Skin epidermis (tissue), 12 donors: Measurements from ENCODE around the gene KLRF1.
A peak's percentile ranks its signal among the peaks of the same experiment; 100 is the strongest.
"Not testable (repeated sequence)": the region's sequence is repeated elsewhere in the genome, so short reads cannot be mapped to it uniquely, and the experiment has no call there.

Source experiments
- H3K27ac ChIP-seq, 21 experiments: fragments of 200-600 bp; sonication (generic) in 11 of 21; one replicate each; pipeline ENCODE4 v1.5.0; 2020; ENCODE audit warnings: mild to moderate bottlenecking in 3 of 21, inconsistent platforms in 2 of 21, moderate library complexity in 2 of 21
- H3K4me3 ChIP-seq, 7 experiments: fragments of 200-600 bp; sonication (generic) in 2 of 7; one replicate each; pipeline ENCODE4 v1.5.0; 2020; ENCODE audit warnings: inconsistent platforms in 2 of 7, mild to moderate bottlenecking in 2 of 7, moderate library complexity in 1 of 7

Gene KLRF1

DNA sequence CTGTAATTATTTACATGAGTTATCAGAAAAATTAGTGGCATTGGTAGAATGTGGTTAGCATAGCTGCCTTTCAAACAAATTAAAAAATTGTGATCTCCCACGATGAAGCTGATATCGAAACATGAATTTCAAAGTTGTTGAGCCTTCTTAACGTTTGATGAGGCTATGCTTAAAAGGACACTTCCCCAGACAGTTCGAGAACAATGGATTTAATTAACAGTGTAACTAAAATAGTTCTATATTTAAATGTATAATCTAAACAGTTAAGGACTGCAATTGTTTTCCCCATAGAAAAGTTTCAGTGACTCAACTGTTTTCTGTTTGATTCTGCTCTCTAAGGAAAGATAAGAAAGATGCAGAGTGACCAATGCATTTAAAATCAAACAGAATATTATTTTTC is 40.2 kb downstream of the KLRF1 start:
- H3K27ac ChIP-seq, result peak overlapping the region in 20 of 21 experiments; percentile 11 to 98 (median 89)
- peak overlapping the region; percentile 23 to 49 (median 42) for H3K4me3 ChIP-seq

DNA sequence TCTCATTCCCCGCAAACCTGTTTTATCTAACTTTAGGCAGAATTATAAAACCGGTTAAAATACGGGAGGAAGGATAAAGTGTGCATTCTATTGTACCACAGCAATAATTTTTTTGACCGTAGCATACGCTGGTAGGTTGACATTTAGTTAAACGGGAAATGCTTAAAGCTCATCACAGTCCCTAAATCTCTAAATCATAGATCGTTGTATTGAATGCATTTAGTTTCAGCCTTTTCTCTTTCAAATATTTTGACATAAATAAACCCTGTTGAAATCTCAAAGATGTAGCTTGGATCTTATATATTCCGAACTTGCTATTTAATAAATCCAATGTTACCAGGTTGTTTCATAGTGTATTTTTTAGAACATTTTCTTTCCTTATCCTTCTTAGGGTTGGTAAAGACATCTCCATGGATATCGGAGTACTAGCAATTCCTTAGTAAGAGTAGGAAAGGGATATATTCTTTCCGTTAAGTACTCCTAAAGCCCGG is 41.1 kb downstream of the KLRF1 start:
- Histone ChIP-seq H3K4me3 (peak overlapping the region; percentile 32 to 49 (median 42)), H3K27ac (peak overlapping the region in 20 of 21 experiments; percentile 68 to 98 (median 89))

DNA sequence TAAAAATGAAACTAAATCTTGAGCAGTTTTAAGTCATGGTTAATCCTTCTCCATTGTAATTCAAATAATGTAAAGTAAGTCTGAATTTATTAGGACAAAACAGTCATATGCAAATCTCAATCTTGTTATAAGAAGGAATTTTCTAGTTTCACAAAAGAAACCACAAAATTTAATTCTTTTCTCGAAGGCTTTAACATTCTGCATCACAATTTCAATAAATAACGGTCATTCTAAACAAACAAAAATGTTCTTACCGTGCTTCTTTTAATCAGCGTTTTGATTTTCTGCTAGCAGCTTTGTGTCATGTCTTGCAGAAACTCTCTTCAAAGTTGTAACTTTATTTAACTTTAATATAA is 41.6 kb downstream of the KLRF1 start:
- peak overlapping the region; percentile 32 to 49 (median 42) for H3K4me3 ChIP-seq
- H3K27ac ChIP-seq, result peak overlapping the region in 20 of 21 experiments; percentile 68 to 98 (median 89)

DNA sequence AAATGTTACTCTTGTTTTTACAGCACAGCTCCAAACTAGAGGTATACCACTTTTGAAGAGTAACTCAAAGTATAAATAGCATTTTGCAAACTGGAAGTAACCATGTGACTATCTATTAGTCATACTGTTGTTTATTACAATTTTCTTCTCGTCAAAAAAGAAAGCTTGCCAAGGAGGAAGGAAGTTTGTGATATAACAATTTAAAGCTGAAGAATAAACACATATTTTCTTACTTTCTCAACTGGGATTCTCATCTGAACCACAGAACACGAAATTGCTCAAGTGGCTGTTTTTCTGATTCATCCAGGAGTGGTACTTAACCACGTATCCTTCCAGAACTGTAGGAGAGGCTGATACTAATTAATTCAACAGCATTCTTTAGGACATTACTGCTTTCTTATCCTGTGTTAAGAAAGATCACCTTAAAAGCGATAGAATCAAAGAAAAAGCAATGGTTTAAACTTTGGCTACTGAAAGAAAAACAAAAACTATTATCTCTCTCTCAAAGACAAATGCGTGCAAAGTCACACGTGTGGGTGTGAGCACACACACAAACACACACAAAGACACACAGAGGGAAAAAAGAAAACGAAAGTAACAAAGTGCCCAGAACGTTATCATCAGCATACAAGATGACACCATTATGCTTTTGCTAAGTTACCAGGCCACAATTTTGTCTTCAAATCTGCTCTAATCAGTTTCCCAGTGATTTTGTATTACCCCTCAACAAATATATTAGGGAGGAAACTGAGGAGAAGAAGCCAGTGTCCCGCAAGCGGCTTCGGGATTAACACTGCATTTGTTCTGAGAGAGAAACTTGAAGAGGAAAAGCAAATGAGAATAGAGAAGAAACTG is 42.3 kb downstream of the KLRF1 start, which contains the start of gene CLEC2B:
TSS of gene CLEC2B (minus strand) at position 48 of the 855 bp plus-strand sequence.
- Histone ChIP-seq H3K4me3 (peak within 1 kb of the TSS; percentile 32 to 49 (median 42)), H3K27ac (peak within 1 kb of the TSS; percentile 62 to 98 (median 89))

DNA sequence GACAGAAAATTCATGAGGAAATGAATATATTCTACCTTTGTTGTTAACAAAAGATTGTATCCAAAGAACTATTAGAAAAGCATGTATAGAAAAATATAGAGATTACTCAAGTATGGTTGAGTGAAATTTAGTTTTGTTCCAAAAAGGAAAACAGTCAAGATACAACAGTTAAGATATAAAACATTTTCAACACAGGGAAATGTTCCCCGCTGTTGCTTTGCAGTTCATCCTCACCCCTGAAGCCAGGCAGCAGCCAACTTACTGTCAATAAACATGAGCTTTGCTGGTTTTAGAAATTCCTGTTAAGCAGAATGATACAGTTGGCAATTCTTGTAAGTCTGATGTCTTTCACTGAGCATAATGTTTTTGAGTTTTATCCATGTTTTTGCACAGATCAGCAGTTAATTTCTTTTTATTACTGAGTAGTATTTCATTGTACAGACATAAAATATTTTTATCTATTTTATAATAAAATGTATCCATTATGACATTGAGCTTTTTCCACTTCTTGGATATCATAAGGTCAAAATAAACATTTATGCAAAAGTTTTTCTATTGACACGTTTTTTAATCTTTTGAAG is 43.1 kb downstream of the KLRF1 start:
- Histone ChIP-seq H3K27ac (peak overlapping the region in 20 of 21 experiments; percentile 68 to 98 (median 89)), H3K4me3 (peak overlapping the region in 5 of 7 experiments; percentile 32 to 49 (median 42))

DNA sequence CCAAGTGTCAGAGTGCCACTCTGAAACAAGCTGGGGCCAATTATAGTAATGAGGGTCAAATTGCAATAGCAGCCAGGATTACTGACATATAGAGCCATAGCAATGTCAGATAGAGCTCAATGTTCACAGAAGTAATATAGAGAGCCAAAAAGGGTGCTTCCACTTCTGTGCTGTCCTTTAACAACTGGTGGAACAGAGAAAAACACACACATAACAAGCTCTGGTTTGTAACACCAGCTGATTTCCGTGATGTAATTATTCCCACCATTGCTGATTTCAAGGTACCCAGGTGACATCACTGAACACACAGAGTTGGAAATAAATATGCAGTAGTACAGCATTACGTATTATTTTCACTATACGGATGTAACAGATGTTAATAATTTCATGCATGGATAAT is 44.9 kb downstream of the KLRF1 start:
- H3K4me3 ChIP-seq, result no peak overlapping the region
- peak overlapping the region in 15 of 21 experiments; percentile 6 to 91 (median 40) for H3K27ac ChIP-seq

DNA sequence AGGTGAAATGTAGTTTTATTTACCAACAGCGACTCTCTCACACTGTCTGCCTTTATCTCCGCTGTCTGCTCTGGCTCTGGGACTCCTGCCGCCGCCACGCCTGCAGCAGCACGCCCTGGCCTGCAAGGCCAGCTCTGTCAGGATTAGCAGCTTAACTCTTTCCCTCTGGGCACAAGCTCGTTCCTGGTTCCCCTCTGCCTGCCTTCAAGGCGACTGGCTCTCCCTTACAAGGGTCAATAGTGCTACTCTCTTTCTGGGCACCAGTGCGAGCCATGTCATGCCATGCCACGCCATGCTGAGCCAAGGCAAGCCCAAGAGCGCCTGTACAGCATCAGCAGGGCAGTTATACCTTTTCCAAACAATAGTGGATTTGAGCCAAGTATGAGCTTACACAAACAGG is 45.5 kb downstream of the KLRF1 start:
- Histone ChIP-seq H3K27ac (peak overlapping the region in 13 of 21 experiments; percentile 9 to 91 (median 44)), H3K4me3 (no peak overlapping the region)

DNA sequence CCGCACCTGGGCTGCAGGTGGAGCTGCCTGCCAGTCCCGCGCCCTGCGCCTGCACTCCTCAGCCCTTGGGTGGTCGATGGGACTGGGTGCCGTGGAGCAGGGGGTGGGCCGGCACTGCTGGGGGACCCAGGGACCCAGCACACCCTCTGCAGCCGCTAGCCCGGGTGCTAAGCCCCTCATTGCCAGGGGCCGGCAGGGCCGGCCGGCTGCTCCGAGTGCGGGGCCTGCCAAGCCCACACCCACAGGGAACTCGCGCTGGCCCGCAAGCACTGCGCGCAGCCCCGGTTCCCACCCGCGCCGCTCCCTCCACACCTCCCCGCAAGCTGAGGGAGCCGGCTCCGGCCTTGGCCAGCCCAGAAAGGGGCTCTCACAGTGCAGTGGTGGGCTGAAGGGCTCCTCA is 48.8 kb downstream of the KLRF1 start:
- H3K4me3 ChIP-seq, H3K27ac ChIP-seq: not testable (repeated sequence)

DNA sequence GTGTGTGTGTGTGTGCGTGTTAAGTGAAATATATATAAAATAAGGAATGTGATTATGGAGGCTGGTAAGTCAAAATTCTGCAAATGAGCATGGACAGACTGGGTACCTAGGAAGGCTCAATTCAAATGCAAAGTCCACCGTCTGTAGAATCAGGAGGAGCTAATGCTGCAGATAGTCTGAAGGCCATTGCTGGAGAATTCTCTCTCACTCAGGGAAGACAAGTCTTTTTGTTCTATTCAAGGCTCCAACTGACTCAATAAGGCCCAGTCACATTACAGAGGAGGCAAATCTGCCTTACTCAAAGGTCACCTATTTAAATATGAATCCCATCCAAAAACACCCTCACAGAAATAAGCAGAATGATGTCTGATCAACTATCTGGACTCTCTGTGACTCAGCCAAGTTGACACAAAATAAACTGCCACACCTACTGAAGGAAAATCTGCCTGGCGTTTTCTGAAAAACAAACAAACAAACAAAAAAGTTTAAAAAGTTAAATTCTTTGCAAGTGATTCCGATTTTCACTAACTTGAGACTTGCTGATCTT is 53.3 kb downstream of the KLRF1 start:
- Histone ChIP-seq H3K4me3 (no peak overlapping the region), H3K27ac (no peak overlapping the region)

DNA sequence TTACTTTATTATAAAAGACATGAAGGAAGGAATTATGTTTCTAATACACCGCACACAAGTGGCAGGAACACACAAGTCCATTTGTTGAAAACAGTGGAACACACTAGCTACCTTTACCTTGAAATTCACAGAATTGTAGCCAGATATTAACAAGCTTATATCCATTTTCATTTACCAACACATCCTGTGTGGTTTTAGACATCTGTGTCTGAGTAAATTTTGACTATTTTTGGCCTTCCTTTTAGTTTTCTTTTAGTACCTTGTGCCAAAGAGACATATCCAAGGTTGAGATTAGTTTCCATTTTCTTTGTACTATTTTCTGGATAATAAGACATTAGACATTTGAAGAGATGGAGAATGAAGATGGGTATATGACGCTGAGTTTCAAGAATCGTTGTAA is 54.0 kb downstream of the KLRF1 start, which contains the start of gene KLRF2:
TSS of gene KLRF2 (plus strand) at position 244 of the 400 bp plus-strand sequence. CDS start at position 351, 107 bp downstream.
- H3K4me3 ChIP-seq, result no peak within 1 kb of the TSS
- peak within 1 kb of the TSS in 1 of 21 experiments; percentile 19 for H3K27ac ChIP-seq

DNA sequence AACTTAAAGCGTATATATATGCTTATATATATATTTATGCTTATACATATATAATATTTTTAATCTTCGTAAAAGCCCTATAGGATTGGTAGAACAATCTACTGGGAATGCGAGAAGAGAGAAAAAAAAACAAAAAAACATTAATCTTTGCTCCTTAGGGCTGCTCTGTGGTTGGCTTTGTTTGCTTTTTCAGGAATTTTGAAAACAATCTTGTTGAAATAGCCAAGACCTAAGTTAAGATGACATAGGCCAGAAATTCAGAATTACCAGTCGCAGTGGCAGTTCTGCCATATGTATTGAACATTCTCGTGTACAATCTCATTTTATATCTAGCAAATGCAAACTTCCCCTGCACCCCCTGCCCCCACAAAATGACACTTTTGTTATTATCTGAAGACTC is 54.7 kb downstream of the KLRF1 start:
- Histone ChIP-seq H3K27ac (peak overlapping the region in 1 of 21 experiments; percentile 19), H3K4me3 (no peak overlapping the region)

DNA sequence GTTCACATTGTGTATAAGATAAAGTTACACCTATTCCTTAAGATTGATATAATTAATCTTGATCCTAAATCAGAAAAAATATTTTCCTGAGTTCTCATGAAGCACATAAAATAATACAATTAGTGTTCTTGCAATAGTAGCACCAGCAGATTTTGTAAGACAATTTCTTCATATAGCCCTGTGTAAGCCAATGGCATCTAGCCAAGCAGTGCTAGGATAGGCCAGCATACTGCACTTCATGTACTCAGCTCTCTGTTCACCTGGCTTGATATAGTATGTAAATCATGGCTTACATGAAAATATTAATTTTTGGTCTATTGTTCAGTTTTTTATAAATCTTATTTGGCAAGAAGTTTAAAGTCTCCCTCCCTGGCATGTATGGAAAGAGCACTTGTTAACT is 55.9 kb downstream of the KLRF1 start:
- Histone ChIP-seq H3K4me3 (no peak overlapping the region), H3K27ac (peak overlapping the region in 1 of 21 experiments; percentile 47)

DNA sequence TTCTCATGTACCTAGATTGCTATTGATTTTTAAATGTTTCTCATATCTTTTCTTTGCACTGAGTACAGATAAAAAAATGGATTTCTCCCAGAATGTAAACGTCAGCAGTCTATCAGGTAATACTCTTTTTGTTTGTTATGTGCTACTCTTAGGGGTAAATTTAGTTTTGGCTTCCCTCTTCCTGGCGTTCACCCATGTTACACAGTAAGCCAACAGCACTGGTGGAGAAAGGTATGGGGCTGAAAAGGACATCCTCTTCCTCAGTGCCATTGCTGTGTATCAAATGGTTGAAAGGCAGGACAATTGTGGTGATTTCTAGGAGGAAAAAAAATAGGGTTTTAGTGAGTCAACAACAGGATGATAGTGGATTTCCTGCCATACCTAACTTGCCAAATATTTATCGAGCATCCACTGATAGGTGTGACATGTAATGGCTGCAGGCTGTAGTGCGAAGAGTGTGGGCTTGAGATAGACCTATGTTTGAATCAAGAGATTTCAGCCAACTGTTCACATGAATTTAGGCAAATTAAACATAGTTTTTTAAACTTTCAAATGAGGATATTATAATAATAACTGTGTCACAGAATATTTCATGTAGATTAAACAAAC is 61.5 kb downstream of the KLRF1 start:
- Histone ChIP-seq H3K4me3 (no peak overlapping the region), H3K27ac (peak overlapping the region in 1 of 21 experiments; percentile 2)
